OCI-LY1 (cell line): Measurements from ENCODE around the gene POLR3A.

Experiments used
- H2AFZ ChIP-seq: fragments of 200-600 bp; sonication (generic), shearing (Covaris generic); 2 replicates; pipeline ENCODE4 v1.6.0; 2014; ENCODE audit warnings: antibody characterized with exemption, mild to moderate bottlenecking, low read length
- H3F3A ChIP-seq: fragments of 200-600 bp; sonication (generic), shearing (Covaris generic); 2 replicates; pipeline ENCODE4 v1.6.0; 2014; ENCODE audit warnings: mild to moderate bottlenecking, antibody characterized with exemption, low read length, moderate library complexity; ENCODE audit not compliant: insufficient read depth
- H3K27ac ChIP-seq: fragments of 200-600 bp; sonication (generic); 2 replicates; pipeline ENCODE4 v1.5.1; 2014; ENCODE audit warnings: low read length, mixed run types, mild to moderate bottlenecking, low read depth; ENCODE audit not compliant: poor library complexity, severe bottlenecking
- H3K27me3 ChIP-seq: fragments of 200-600 bp; sonication (generic); 2 replicates; pipeline ENCODE4 v1.6.0; 2014; ENCODE audit warnings: antibody characterized with exemption, mild to moderate bottlenecking, low read length, moderate library complexity; ENCODE audit not compliant: insufficient read depth
- H3K36me3 ChIP-seq: fragments of 200-600 bp; sonication (generic); 2 replicates; pipeline ENCODE4 v1.6.1; 2014; ENCODE audit warnings: mild to moderate bottlenecking, antibody characterized with exemption, low read length, moderate library complexity, mixed read lengths; ENCODE audit not compliant: insufficient read depth
- H3K4me1 ChIP-seq: fragments of 200-600 bp; sonication (generic); 2 replicates; pipeline ENCODE4 v1.5.1; 2014; ENCODE audit warnings: mild to moderate bottlenecking, low read length, moderate library complexity; ENCODE audit not compliant: insufficient read depth, severe bottlenecking
- H3K4me2 ChIP-seq: fragments of 200-600 bp; sonication (generic), shearing (Covaris generic); 2 replicates; pipeline ENCODE4 v1.6.1; 2014; ENCODE audit warnings: low read length
- H3K4me3 ChIP-seq: fragments of 200-600 bp; sonication (generic); 2 replicates; pipeline ENCODE4 v1.5.1; 2014; ENCODE audit warnings: low read length, low read depth, mild to moderate bottlenecking, mixed read lengths; ENCODE audit not compliant: poor library complexity, severe bottlenecking
- H3K79me2 ChIP-seq: fragments of 200-600 bp; shearing (Covaris generic); 2 replicates; pipeline ENCODE4 v1.6.1; 2016; ENCODE audit warnings: mixed run types, low read length, mixed read lengths; ENCODE audit not compliant: insufficient read depth
- H3K9ac ChIP-seq: fragments of 200-600 bp; sonication (generic), shearing (Covaris generic); 2 replicates; pipeline ENCODE4 v1.6.1; 2014; ENCODE audit warnings: mild to moderate bottlenecking, low read length, mixed read lengths
- H3K9me2 ChIP-seq: fragments of 200-600 bp; sonication (generic), shearing (Covaris generic); 2 replicates; pipeline ENCODE4 v1.6.1; 2014; ENCODE audit warnings: low read depth, mild to moderate bottlenecking, low read length, mixed read lengths
- H3K9me3 ChIP-seq: fragments of 200-600 bp; shearing (Covaris generic); 2 replicates; pipeline ENCODE4 v1.6.1; 2014; ENCODE audit warnings: low read length, mixed read lengths
- H4K20me1 ChIP-seq: fragments of 200-600 bp; sonication (generic), shearing (Covaris generic); 2 replicates; pipeline ENCODE4 v1.6.0; 2016; ENCODE audit warnings: mild to moderate bottlenecking, low read length; ENCODE audit not compliant: insufficient read depth
- EZH2 ChIP-seq: fragments of 200-600 bp; sonication (generic), shearing (Covaris generic); IDR thresholded peaks from 2 replicates; pipeline ENCODE4 v1.8.0; 2017; ENCODE audit warnings: borderline replicate concordance, mixed run types, mild to moderate bottlenecking, antibody characterized with exemption, low read length, moderate library complexity, mixed read lengths
- TF ChIP-seq, protein P1 (sequence below): fragments of 200-600 bp; sonication (generic), shearing (Covaris generic); IDR thresholded peaks from 2 replicates; pipeline ENCODE4 v1.5.1; 2017; ENCODE audit warnings: mild to moderate bottlenecking, antibody characterized with exemption, low read length, moderate library complexity, mixed read lengths

POLR3A gene

GRCh38 chr10:77922055-77922454, 107.3 kb downstream of the POLR3A start:
- TF ChIP-seq, protein P1, sequence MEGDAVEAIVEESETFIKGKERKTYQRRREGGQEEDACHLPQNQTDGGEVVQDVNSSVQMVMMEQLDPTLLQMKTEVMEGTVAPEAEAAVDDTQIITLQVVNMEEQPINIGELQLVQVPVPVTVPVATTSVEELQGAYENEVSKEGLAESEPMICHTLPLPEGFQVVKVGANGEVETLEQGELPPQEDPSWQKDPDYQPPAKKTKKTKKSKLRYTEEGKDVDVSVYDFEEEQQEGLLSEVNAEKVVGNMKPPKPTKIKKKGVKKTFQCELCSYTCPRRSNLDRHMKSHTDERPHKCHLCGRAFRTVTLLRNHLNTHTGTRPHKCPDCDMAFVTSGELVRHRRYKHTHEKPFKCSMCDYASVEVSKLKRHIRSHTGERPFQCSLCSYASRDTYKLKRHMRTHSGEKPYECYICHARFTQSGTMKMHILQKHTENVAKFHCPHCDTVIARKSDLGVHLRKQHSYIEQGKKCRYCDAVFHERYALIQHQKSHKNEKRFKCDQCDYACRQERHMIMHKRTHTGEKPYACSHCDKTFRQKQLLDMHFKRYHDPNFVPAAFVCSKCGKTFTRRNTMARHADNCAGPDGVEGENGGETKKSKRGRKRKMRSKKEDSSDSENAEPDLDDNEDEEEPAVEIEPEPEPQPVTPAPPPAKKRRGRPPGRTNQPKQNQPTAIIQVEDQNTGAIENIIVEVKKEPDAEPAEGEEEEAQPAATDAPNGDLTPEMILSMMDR, result no peak
- H2AFZ ChIP-seq, result no peak overlapping the region
- H3F3A ChIP-seq, result no peaks in the 10 kb centered on the region
- no peak overlapping the region for H3K27ac ChIP-seq
- H3K9ac ChIP-seq, result no peak overlapping the region
- H3K79me2 ChIP-seq, result no peaks in the 10 kb centered on the region
- H3K4me1 ChIP-seq, result no peaks in the 10 kb centered on the region
- H3K36me3 ChIP-seq, result no peaks in the 10 kb centered on the region
- no peak overlapping the region for H3K4me3 ChIP-seq
- no peaks in the 10 kb centered on the region for H4K20me1 ChIP-seq
- H3K9me3 ChIP-seq, result no peaks in the 10 kb centered on the region
- H3K9me2 ChIP-seq, result no peaks in the 10 kb centered on the region
- 0 out of 2 replicates have a peak, but pooled peaks cover 3% of the 10 kb centered on the region for H3K27me3 ChIP-seq
- no peak overlapping the region for H3K4me2 ChIP-seq

- TF ChIP-seq, protein P1, result no peak
- TF ChIP-seq EZH2, result no peak
- H3K4me2 ChIP-seq, result no peak overlapping the region
- no peak overlapping the region for H2AFZ ChIP-seq
- H3K27ac ChIP-seq, result no peak overlapping the region
- H4K20me1 ChIP-seq, result no peaks in the 10 kb centered on the region
- no peaks in the 10 kb centered on the region for H3F3A ChIP-seq
- no peak overlapping the region for H3K4me3 ChIP-seq
- H3K9me2 ChIP-seq, result no peaks in the 10 kb centered on the region
- H3K79me2 ChIP-seq, result no peaks in the 10 kb centered on the region
- H3K9me3 ChIP-seq, result no peaks in the 10 kb centered on the region
- H3K27me3 ChIP-seq, result 0 out of 2 replicates have a peak, but pooled peaks cover 3% of the 10 kb centered on the region
- H3K36me3 ChIP-seq, result no peaks in the 10 kb centered on the region
- H3K9ac ChIP-seq, result no peak overlapping the region
- H3K4me1 ChIP-seq, result no peaks in the 10 kb centered on the region
Observed at GRCh38 chr10:77921395-77921794, 107.9 kb downstream of the POLR3A start.

- Histone ChIP-seq H3K4me2 (no peak overlapping the region), H3K9ac (no peak overlapping the region), H3K9me2 (no peaks in the 10 kb centered on the region), H2AFZ (no peak overlapping the region), H3F3A (no peaks in the 10 kb centered on the region), H3K36me3 (no peaks in the 10 kb centered on the region), H3K9me3 (no peaks in the 10 kb centered on the region), H3K27ac (no peak overlapping the region), H4K20me1 (no peaks in the 10 kb centered on the region), H3K27me3 (0 out of 2 replicates have a peak, but pooled peaks cover 3% of the 10 kb centered on the region), H3K4me1 (no peaks in the 10 kb centered on the region), H3K79me2 (no peaks in the 10 kb centered on the region), H3K4me3 (no peak overlapping the region)
- TF ChIP-seq, protein P1, result no peak
- TF ChIP-seq EZH2, result no peak
Observed at GRCh38 chr10:77920495-77920894, 108.8 kb downstream of the POLR3A start.
